C4-2B (cell line): ENCODE data around the gene GRM7.

Source experiments
- CTCF ChIP-seq: fragments of 450-650 bp; conservative IDR thresholded peaks from 2 replicates; pipeline ENCODE4 v1.5.1; 2017; ENCODE audit warnings: mild to moderate bottlenecking
- ZFX ChIP-seq: fragments of 450-650 bp; IDR thresholded peaks from 2 replicates; pipeline ENCODE4 v1.6.1; 2017

- TF ChIP-seq CTCF, result no peak
- TF ChIP-seq ZFX, result no peak
Observed at GRCh38 chr3:7630351-7630911, 769.5 kb downstream of the GRM7 start.
